Fibroblast of the aortic adventitia (primary cell): ENCODE data around the gene FNDC1. TPM values are rescaled to one million over a fixed set of nuclear protein-coding genes. Genes with fewer than 3 reads are reported as not detected.

ENCODE experiments used
- DNase-seq: peaks from one replicate; pipeline ENCODE4 v3.0.0-alpha.2; 2010; ENCODE audit warnings: low read depth
- H3K4me3 ChIP-seq: 2 replicates; pipeline ENCODE4 v1.5.1; 2011; ENCODE audit warnings: low read depth, mild to moderate bottlenecking, control low read depth, low read length, moderate library complexity
- total RNA-seq: library from RNA; depleted of rRNA; stranded (reverse); fragments of >200 nt; gene quantifications from 2 replicates; pipeline ENCODE4 v1.2.3, GENCODE V29; 2012; ENCODE audit warnings: low replicate concordance
- TF ChIP-seq, protein P1 (sequence below): IDR thresholded peaks from 2 replicates; pipeline ENCODE4 v1.5.1; 2011; ENCODE audit warnings: mild to moderate bottlenecking, low read length, control low read depth, inconsistent platforms; ENCODE audit not compliant: insufficient read depth

The FNDC1 gene
- total RNA-seq, 1 donor: 1.6 TPM

DNA sequence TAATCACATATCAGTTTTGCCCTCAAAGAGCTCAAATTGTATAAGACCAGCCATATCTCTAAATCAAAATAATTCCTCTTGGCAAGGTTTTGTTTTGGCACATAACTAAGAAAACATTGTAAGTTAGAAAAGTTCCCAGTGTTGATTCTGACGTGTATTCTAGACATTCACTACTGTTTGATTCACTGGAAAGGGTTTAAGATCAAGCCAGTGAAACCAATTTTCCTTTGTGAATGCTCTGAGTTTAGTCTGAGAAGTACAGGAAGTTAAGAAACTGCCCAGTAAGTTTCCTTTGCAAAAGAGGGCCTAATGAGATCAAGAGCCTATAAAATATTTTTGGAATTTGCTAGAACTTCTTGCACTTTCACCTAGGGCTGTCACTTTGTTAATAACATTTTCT, 143.0 kb downstream of the FNDC1 start:
- no peak overlapping the region for H3K4me3 ChIP-seq
- TF ChIP-seq, protein P1, sequence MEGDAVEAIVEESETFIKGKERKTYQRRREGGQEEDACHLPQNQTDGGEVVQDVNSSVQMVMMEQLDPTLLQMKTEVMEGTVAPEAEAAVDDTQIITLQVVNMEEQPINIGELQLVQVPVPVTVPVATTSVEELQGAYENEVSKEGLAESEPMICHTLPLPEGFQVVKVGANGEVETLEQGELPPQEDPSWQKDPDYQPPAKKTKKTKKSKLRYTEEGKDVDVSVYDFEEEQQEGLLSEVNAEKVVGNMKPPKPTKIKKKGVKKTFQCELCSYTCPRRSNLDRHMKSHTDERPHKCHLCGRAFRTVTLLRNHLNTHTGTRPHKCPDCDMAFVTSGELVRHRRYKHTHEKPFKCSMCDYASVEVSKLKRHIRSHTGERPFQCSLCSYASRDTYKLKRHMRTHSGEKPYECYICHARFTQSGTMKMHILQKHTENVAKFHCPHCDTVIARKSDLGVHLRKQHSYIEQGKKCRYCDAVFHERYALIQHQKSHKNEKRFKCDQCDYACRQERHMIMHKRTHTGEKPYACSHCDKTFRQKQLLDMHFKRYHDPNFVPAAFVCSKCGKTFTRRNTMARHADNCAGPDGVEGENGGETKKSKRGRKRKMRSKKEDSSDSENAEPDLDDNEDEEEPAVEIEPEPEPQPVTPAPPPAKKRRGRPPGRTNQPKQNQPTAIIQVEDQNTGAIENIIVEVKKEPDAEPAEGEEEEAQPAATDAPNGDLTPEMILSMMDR: no peak
- no peak for DNase-seq

DNA sequence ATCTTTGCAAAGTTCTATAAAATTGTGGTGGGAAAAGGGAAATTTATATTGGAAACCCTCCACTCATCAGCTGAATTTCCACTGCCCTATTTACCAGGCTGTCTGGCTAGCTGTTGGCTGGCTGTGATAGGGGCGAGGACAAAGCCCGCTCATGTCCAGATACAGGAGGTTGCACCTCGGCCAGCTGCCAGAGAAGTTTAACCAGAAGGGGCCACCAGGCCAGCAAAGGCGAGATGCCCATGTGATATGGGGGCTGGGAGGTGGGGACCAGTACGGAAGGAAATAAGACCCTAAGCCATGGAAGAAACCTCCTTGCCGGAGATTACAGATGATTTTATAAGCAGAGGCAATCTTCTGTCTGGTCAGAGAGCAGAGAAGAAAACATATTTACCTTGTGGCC, 143.8 kb downstream of the FNDC1 start:
- TF ChIP-seq, protein P1: no peak
- H3K4me3 ChIP-seq: no peak overlapping the region
- DNase-seq: no peak

DNA sequence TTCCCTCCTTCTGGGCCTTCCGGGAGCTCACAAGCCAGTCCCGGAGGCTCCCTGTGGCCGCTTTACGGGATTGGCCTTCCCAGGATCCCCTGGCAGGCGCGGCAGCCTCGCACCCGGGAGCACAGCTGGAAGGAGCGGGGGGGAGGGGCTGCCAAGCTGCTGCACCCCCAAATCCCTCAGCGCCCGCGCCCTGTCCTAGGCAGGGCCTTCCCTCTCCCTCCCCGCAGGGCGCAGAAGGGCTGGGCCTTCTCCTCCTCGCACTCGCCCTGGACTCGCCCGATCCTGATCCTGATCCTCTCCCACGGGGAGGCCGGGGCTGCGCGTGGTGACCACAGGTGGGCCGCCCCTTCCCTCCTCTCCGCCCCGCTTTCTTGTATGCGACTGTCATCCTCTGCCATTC, 146.4 kb downstream of the FNDC1 start:
- no peak for DNase-seq
- TF ChIP-seq, protein P1: no peak
- no peak overlapping the region for H3K4me3 ChIP-seq

DNA sequence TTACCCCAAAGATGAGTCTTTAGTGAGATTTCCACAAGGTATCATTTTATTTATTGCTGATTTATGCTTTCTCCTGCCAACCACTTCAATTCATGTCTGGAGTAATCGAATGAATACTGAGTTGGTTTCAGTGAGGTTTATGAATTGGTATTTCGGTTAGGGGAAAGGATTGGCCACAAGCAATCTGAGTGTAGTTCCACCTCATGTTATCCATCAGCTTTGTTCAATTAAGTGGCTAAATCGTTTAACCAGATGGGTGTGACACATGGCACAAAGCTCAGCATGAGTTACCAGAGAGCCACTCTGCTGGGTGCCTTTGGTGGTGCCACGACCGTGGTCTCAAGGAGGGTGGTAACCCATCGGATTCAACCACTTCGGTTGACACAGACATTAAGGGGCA, 148.2 kb downstream of the FNDC1 start:
- TF ChIP-seq, protein P1: no peak
- H3K4me3 ChIP-seq: no peak overlapping the region
- no peak for DNase-seq

DNA sequence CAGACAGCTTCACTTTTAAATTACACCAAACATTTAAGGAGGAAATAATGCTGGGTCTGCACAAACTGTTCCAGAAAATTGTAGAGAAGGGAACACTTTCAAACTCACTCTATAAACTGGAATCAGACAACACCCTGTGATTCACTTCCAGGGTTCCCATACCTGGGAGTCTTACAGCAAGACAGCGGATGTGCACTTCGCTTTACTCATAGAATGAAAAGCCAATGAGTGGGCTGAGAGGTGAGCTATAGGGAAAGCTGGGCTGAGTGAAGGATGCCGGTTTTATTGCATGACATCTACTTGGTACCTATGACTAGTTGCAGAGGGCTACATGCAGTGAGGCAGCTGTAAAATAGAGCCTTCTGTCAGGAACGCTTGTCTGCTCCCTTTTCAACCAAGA, 152.1 kb downstream of the FNDC1 start:
- DNase-seq: no peak
- TF ChIP-seq, protein P1: no peak
- H3K4me3 ChIP-seq: no peak overlapping the region

Other genes with a start within 250 kb of the FNDC1 start
- gene RSPH3, start 169.2 kb upstream of the FNDC1 start, total RNA-seq: 5.2 and 6.4 TPM in 2 replicates
- not detected in 2 replicates for gene TAGAP, start 124.4 kb upstream of the FNDC1 start, total RNA-seq